Neutrophil (primary cell): Measurements from ENCODE around the gene ARHGEF37.

Experiments used
- H3K27ac ChIP-seq: fragments of 200-600 bp; sonication (generic); 2 replicates; pipeline ENCODE4 v1.5.1; 2016; ENCODE audit warnings: mild to moderate bottlenecking, moderate library complexity
- H3K27me3 ChIP-seq: fragments of 200-600 bp; sonication (generic); 2 replicates; pipeline ENCODE4 v1.6.0; 2016; ENCODE audit warnings: mild to moderate bottlenecking
- H3K36me3 ChIP-seq: fragments of 200-600 bp; sonication (generic); 2 replicates; pipeline ENCODE4 v1.5.1; 2017
- H3K4me1 ChIP-seq, 2 experiments: fragments of 200-600 bp in 1 of 2; sonication (generic) in 1 of 2; 1 replicate in 1 of 2; 2 replicates in 1 of 2; pipeline versions ENCODE4 v1.5.1 to v1.6.1; 2013 to 2016; ENCODE audit warnings: low read depth in 1 of 2, low read length in 1 of 2, mild to moderate bottlenecking in 1 of 2, moderate library complexity in 1 of 2; ENCODE audit not compliant: control insufficient read depth in 1 of 2, insufficient read depth in 1 of 2
- H3K4me3 ChIP-seq, 2 experiments: fragments of 200-600 bp in 1 of 2; sonication (generic) in 1 of 2; 1 replicate in 1 of 2; 2 replicates in 1 of 2; pipeline ENCODE4 v1.5.1; 2013 to 2016; ENCODE audit warnings: low read depth in 1 of 2, low read length in 1 of 2, mild to moderate bottlenecking in 1 of 2, moderate library complexity in 1 of 2
- H3K9me3 ChIP-seq: fragments of 200-600 bp; sonication (generic); 2 replicates; pipeline ENCODE4 v1.5.1; 2016
- CTCF ChIP-seq: fragments of 200-600 bp; sonication (generic); IDR thresholded peaks from 2 replicates; pipeline ENCODE4 v1.5.1; 2016; ENCODE audit warnings: antibody characterized with exemption

ARHGEF37 gene

DNA sequence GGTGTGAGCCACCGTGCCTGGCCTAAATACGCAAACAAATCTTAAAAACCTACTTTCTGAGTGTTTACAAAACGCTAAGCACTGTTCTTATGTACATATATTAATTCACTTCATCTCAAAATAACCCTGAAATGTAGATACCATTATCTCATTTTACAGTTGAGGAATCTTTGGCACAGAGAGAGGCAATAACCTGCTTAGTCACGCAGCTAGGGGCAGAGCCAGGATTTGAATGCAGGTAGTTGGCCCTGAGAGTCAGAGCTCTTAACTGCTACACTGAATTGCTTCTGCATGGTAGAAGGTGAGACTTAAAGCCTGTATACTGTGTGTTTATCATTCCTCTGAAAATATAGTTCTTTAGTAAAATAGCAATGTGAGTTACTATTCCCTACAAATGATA is 21.9 kb downstream of the ARHGEF37 start:
- no peak for TF ChIP-seq CTCF
- no peaks in the 10 kb centered on the region for H3K36me3 ChIP-seq

GRCh38 chr5:149603920-149604319 is 22.6 kb downstream of the ARHGEF37 start:
- TF ChIP-seq CTCF: no peak
- Histone ChIP-seq H3K27ac (no peak overlapping the region), H3K4me1 (no peaks in the 10 kb centered on the region)

More for the DNA sequence above, 21.9 kb downstream of the ARHGEF37 start:
- H3K27ac ChIP-seq: no peak overlapping the region
- no peaks in the 10 kb centered on the region for H3K4me1 ChIP-seq
- H3K4me3 ChIP-seq: no peak overlapping the region
- H3K27me3 ChIP-seq: no peaks in the 10 kb centered on the region
- no peaks in the 10 kb centered on the region for H3K9me3 ChIP-seq

GRCh38 chr5:149604321-149604720 is 23.0 kb downstream of the ARHGEF37 start:
- H3K4me1 ChIP-seq: no peaks in the 10 kb centered on the region
- no peaks in the 10 kb centered on the region for H3K9me3 ChIP-seq
- H3K27me3 ChIP-seq: no peaks in the 10 kb centered on the region
- no peak for TF ChIP-seq CTCF
- H3K27ac ChIP-seq: no peak overlapping the region
- no peaks in the 10 kb centered on the region for H3K36me3 ChIP-seq
- H3K4me3 ChIP-seq: no peak overlapping the region

More at GRCh38 chr5:149603920-149604319, 22.6 kb downstream of the ARHGEF37 start:
- Histone ChIP-seq H3K9me3 (no peaks in the 10 kb centered on the region), H3K4me3 (no peak overlapping the region), H3K36me3 (no peaks in the 10 kb centered on the region), H3K27me3 (no peaks in the 10 kb centered on the region)

DNA sequence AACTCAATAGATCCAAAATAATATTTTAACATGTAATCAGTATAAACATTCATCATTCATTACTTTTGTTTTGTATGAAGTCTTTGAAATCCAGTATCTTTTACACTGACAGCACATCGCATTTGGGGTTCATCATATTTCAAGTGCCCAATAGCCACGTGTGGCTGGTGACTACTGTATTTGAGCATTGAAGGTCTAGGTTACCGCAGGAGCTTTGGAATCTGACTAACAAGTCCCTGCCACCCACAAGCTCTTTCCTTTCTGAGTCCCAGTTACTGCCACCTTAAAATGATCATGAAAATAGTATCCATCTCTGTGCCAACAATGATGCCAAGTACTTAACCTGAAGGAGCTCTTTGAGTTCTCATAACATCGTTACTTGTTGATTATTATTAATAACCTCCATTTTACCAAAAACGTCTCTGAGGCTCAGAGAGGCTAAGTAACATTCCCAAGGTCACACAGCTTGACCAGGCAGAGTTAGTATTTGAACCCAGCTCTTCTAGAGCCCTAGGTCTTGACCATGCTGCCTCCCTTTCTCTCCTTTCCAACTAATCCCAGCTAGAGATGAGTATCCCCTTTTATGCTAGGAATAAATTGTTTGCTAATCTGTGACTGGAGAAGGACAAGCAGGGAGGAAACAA is 24.2 kb downstream of the ARHGEF37 start:
- H3K27me3 ChIP-seq: no peaks in the 10 kb centered on the region
- no peaks in the 10 kb centered on the region for H3K4me1 ChIP-seq
- TF ChIP-seq CTCF: no peak
- H3K36me3 ChIP-seq: no peaks in the 10 kb centered on the region
- H3K4me3 ChIP-seq: no peak overlapping the region
- no peak overlapping the region for H3K27ac ChIP-seq
- H3K9me3 ChIP-seq: no peaks in the 10 kb centered on the region

GRCh38 chr5:149605998-149606724 is 24.9 kb downstream of the ARHGEF37 start:
- H3K27ac ChIP-seq: no peak overlapping the region
- H3K36me3 ChIP-seq: no peaks in the 10 kb centered on the region
- H3K27me3 ChIP-seq: no peaks in the 10 kb centered on the region
- TF ChIP-seq CTCF: no peak
- H3K4me1 ChIP-seq: no peaks in the 10 kb centered on the region
- no peak overlapping the region for H3K4me3 ChIP-seq
- no peaks in the 10 kb centered on the region for H3K9me3 ChIP-seq
